ENCODE results near the gene CISD3.

The CISD3 gene

DNA sequence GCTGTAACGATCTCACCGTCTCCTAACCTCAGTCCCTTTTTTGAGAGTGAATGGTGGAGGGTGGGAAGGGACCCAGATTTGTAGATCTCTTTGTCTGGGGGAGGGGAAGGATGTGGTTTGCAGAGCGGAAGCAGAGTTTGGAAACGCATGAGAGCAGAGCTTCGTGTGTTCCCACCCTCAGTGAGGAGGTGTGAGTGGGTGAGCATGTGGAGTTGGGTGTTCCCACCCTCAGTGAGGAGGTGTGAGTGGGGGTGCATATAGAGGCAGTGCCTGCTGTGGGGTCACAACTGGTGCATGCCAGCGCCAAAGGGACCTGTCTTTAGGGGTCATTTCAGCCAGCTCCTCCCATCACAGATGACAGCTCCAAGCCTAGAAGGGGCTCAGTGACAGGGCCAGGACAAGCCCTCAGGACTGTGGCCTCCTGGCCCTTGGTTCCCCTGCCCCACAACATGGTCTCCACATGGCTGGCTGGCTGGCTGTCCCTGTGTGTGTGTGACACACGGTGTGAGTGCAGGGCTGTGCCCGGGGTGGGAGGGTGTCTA lies 1.8 kb upstream of the CISD3 start:
- TF ChIP-seq GATA1 (IDR thresholded peaks at IDR 0.05; ENCODE audit: low read depth, low read length): no peak
- no peak for TF ChIP-seq POLR2A (IDR thresholded peaks at IDR 0.05; ENCODE audit: low read length)
- DNase-seq: no peak

DNA sequence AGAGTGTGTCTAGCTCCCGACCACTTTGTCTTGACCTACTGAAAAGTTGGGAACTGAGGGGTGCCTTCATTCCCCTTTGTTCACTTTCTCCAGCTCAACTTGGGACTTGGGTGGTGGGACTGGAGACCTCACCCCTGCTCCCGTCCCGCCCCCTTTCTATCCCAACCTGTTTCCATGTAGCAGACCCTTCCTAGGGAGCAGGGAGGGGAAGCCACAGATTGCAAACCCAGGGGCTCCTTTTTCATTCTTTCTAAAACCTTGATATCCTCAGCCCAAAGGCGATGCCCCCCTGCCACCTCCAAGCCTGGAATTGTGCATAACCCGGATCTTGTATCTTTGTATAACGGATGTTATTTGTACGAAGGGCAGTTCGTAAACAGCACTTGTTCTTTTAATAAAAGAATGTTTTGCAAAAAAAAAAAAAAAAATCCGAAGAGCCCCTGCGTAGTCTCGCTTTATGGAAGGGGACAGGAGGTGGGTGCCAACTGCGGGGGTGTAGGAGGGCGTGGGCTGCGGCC lies 714 bp upstream of the CISD3 start:
- no peak for DNase-seq
- TF ChIP-seq GATA1 (IDR thresholded peaks at IDR 0.05; ENCODE audit: low read depth, low read length): no peak
- no peak for TF ChIP-seq POLR2A (IDR thresholded peaks at IDR 0.05; ENCODE audit: low read length)

- DNase-seq: peak; percentile 41 to 54
- TF ChIP-seq POLR2A (IDR thresholded peaks at IDR 0.05; ENCODE audit: low read length) (no peak), GATA1 (IDR thresholded peaks at IDR 0.05; ENCODE audit: low read depth, low read length) (no peak)
Measured at GRCh38 chr17:38730526-38731379, 612 bp downstream of the CISD3 start.

- DNase-seq: no peak
- TF ChIP-seq GATA1 (IDR thresholded peaks at IDR 0.05; ENCODE audit: low read depth, low read length): no peak
- TF ChIP-seq POLR2A (IDR thresholded peaks at IDR 0.05; ENCODE audit: low read length): no peak
Measured at GRCh38 chr17:38731526-38732294, 1.6 kb downstream of the CISD3 start.

DNA sequence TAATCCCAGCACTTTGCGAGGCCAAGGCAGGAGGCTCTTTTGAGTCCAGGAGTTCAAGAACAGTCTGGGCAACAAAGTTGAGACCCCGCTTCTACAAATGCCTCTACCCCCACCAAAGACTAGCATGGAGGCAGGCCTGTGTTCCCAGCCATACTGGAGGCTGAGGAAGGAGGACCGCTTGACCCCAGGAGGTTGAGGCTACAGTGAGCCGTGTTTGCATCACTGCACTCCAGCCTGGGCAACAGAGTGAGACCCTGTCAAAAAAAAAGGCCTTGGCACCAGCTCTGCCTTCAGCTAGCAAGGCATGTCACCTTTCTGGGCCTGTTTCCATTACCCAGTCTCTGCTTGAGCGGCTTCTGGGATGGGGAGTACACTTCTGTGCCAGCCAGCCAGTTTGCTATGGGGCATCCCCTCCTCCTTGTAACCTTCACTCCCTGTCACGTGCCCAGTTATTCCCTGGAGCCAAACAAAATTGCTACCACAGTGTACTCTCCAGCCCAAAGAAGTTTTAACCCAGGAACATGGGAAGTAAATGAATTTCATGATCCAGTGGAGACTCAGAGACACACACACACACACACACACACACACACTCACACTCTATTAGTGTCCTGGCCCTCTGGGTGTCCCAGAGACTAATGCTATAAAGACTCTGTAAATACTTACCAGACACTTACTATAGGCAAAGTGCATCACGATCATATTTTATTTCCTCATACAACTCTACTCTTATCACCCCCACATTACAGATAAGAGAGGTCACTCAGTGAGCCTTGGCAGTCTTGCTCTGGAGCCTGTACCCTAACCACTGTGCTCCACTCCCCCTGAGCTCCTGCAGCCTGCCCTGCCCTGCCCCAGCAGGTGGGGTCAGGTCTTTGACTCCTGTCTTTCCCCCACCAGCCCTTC lies 2.5 kb downstream of the CISD3 start:
- DNase-seq: peak; percentile 39 to 52
- TF ChIP-seq GATA1 (IDR thresholded peaks at IDR 0.05; ENCODE audit: low read depth, low read length) (no peak), POLR2A (IDR thresholded peaks at IDR 0.05; ENCODE audit: low read length) (no peak)

GRCh38 chr17:38733282-38733981 lies 3.3 kb downstream of the CISD3 start:
- no peak for DNase-seq
- no peak for TF ChIP-seq GATA1 (IDR thresholded peaks at IDR 0.05; ENCODE audit: low read depth, low read length)
- TF ChIP-seq POLR2A (IDR thresholded peaks at IDR 0.05; ENCODE audit: low read length): no peak

DNA sequence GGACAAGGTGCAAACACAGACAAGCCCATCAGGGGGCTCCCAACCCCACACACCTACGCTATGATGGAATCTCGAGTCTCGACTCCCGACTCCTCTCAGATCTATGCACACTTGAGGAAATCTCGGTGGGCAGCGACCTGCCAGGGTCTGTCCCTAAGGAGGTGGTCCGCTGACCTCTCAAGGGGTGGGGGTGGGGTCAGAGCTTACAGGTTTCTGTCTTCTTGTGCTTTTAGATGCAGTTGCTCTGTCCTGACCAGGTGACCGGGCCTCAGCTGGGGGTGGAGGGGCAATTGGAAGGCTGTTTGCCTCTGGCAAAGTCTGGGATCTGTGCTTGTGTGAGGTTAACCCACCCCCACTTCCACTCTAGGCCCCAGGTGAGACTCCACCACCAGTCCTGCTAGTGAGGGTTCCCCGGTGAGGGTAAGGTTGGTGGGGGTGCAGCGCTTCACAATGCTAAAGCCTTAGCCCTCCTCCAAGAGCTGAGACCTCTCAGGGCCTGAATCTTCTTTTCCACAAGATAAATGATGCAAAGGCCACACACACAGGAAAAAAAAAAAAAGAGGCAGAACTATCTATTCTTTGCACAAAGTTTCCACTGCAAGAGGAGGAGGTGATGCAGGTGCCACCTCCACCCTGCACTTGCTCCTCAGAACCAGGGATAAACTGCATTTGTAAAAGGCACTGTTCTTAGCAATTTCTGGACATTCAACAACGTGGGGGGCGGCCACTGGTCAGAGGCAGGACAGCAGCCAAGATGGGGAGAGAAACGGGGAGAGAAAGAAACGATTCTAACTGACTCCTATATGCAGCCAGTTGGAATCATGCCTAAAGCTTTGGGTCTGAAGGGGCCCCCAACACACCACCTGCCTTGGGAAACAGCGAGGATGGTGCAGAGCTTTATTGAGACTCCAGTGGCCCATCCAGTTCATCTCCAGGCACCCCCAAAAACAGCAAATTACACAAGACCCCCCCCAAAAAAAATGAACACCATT lies 4.1 kb downstream of the CISD3 start:
- TF ChIP-seq POLR2A (IDR thresholded peaks at IDR 0.05; ENCODE audit: low read length) (no peak), GATA1 (IDR thresholded peaks at IDR 0.05; ENCODE audit: low read depth, low read length) (no peak)
- DNase-seq: no peak

GRCh38 chr17:38735161-38735997 lies 5.2 kb downstream of the CISD3 start:
- TF ChIP-seq POLR2A (IDR thresholded peaks at IDR 0.05; ENCODE audit: low read length) (no peak), GATA1 (IDR thresholded peaks at IDR 0.05; ENCODE audit: low read depth, low read length) (no peak)
- peak; percentile 54 to 76 for DNase-seq

DNA sequence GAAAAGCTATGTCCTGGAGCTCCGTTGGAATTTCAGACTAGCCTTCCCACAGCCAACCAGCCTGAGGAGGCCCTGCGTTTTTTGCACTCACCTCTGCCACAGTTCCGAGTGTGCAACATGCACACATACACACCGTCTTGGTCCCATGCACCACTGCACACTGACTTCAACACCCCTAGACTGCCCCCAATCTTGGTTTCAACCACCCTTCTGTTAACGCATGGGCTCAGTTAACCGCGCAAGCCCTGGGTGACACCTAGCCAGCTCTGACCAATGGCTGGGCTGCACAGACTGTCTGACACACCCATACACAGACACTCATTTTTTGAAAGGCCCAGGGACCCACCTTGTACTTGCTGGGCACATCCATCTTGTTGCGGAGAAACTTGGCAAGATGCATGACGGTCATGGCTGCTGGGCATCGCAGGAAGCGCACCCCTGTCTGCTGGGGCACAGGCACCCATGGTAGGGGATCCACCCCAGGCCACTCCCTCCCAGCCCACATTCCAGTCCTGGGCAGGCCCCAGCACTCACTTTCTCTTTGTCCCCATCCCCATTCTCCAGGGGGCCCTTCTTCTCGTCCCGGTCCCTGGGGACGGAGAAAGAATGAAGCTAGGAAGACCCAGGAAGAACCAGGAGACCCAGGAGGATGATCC lies 8.0 kb downstream of the CISD3 start:
- DNase-seq: no peak
- no peak for TF ChIP-seq GATA1 (IDR thresholded peaks at IDR 0.05; ENCODE audit: low read depth, low read length)
- no peak for TF ChIP-seq POLR2A (IDR thresholded peaks at IDR 0.05; ENCODE audit: low read length)

- DNase-seq: no peak
- TF ChIP-seq GATA1 (IDR thresholded peaks at IDR 0.05; ENCODE audit: low read depth, low read length) (no peak), POLR2A (IDR thresholded peaks at IDR 0.05; ENCODE audit: low read length) (no peak)
Measured at GRCh38 chr17:38738686-38739085, 8.5 kb downstream of the CISD3 start.
